ENCODE measurements around the gene MKNK2. TPM values are rescaled to one million over a fixed set of nuclear protein-coding genes. Genes with fewer than 3 reads are reported as not detected.

Gene MKNK2
- total and polyA plus RNA-seq, 10 of the 15 experiments (the other 5 are each of a cell fraction or from before 2014, with no cell fraction given) = 9.6 to 365 (median 69.9) TPM

DNA sequence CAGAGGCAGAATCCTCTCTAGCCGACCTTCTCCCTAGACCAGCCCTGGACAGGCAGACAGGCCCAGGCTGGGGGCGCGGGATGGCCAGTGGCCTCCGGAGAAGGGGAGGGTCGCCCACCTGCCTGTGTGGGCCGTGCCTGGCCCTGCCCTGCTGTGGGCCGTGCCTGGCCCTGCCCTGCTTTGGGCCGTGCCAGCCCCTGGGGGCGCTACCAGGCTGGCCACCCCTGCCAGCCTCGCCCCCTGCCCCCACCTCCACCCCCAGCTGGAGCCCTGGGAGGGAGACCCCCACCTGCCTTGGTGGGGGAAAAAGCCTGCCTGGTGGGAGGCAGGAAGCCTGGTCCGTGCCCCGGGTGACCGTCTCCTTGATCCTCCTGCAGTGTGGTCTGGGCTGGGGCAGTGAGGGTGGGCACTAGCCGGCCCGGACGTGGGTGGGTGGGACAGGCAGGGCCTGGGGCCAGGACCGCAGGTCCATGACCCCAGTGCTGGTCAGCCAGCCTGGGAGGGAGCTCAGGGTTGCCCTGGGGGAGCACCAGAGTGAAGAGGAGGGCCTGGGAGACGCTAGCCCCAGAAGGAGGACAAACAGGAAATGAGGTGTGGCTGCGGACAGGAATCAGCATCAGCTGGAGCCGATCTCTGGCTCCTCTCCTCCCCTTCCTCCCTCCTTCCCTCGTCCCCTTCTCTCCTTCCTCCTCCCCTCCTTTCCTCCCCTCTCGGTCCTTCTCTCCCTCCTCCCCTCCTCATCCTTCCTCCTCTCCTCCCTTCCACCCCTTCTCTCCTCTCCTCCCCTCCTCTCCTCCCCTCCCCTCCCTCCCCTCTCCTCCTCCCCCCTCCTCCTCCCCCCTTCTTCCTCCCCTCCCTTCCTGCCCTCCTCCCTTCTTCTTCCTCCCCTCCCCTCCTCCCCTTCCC lies 5.1 kb upstream of the MKNK2 start (continued):
- TF ChIP-seq, protein P1, sequence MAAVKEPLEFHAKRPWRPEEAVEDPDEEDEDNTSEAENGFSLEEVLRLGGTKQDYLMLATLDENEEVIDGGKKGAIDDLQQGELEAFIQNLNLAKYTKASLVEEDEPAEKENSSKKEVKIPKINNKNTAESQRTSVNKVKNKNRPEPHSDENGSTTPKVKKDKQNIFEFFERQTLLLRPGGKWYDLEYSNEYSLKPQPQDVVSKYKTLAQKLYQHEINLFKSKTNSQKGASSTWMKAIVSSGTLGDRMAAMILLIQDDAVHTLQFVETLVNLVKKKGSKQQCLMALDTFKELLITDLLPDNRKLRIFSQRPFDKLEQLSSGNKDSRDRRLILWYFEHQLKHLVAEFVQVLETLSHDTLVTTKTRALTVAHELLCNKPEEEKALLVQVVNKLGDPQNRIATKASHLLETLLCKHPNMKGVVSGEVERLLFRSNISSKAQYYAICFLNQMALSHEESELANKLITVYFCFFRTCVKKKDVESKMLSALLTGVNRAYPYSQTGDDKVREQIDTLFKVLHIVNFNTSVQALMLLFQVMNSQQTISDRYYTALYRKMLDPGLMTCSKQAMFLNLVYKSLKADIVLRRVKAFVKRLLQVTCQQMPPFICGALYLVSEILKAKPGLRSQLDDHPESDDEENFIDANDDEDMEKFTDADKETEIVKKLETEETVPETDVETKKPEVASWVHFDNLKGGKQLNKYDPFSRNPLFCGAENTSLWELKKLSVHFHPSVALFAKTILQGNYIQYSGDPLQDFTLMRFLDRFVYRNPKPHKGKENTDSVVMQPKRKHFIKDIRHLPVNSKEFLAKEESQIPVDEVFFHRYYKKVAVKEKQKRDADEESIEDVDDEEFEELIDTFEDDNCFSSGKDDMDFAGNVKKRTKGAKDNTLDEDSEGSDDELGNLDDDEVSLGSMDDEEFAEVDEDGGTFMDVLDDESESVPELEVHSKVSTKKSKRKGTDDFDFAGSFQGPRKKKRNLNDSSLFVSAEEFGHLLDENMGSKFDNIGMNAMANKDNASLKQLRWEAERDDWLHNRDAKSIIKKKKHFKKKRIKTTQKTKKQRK (IDR thresholded peaks at IDR 0.05; ENCODE audit: low read depth, low read length) = no peak
- TF ChIP-seq NFYA (IDR thresholded peaks at IDR 0.05; ENCODE audit: borderline replicate concordance, low read depth, low read length) (no peak), ESRRA (IDR thresholded peaks at IDR 0.05; ENCODE audit: low read length) (no peak), MYB (IDR thresholded peaks at IDR 0.05; ENCODE audit: borderline replicate concordance, low read depth, low read length) (no peak), GATAD2B (conservative IDR thresholded peaks at IDR 0.05; ENCODE audit: low read depth) (no peak), NR2C2 (IDR thresholded peaks at IDR 0.05; ENCODE audit: borderline replicate concordance, control insufficient read depth, insufficient read length, low read depth) (no peak), YBX1 (IDR thresholded peaks at IDR 0.05) (no peak), KAT2A (conservative IDR thresholded peaks at IDR 0.05; ENCODE audit: control insufficient read depth, low read depth, low read length) (no peak), MXI1 (IDR thresholded peaks at IDR 0.05; ENCODE audit: low read depth, low read length) (no peak), WRNIP1 (IDR thresholded peaks at IDR 0.05; ENCODE audit: borderline replicate concordance, low read depth, low read length) (no peak), RUNX3 (IDR thresholded peaks at IDR 0.05; ENCODE audit: low read length) (peak; percentile 53), FOS (IDR thresholded peaks at IDR 0.05; ENCODE audit: borderline replicate concordance, extremely low read depth, insufficient read length) (no peak), MTA2 (IDR thresholded peaks at IDR 0.05; ENCODE audit: low read depth) (peak; percentile 45; the same call in 1 of the 2 replicates), EED (IDR thresholded peaks at IDR 0.05; ENCODE audit: low read depth) (peak; percentile 36; the same call in 1 of the 2 replicates)
- TF ChIP-seq, protein P2, sequence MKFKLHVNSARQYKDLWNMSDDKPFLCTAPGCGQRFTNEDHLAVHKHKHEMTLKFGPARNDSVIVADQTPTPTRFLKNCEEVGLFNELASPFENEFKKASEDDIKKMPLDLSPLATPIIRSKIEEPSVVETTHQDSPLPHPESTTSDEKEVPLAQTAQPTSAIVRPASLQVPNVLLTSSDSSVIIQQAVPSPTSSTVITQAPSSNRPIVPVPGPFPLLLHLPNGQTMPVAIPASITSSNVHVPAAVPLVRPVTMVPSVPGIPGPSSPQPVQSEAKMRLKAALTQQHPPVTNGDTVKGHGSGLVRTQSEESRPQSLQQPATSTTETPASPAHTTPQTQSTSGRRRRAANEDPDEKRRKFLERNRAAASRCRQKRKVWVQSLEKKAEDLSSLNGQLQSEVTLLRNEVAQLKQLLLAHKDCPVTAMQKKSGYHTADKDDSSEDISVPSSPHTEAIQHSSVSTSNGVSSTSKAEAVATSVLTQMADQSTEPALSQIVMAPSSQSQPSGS (IDR thresholded peaks at IDR 0.05; ENCODE audit: low read length) = no peak
- TF ChIP-seq, protein P3, sequence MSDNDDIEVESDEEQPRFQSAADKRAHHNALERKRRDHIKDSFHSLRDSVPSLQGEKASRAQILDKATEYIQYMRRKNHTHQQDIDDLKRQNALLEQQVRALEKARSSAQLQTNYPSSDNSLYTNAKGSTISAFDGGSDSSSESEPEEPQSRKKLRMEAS (IDR thresholded peaks at IDR 0.05; ENCODE audit: low read depth, low read length) = no peak
